Measurements from ENCODE around the gene RPS25. TPM values are rescaled to one million over a fixed set of nuclear protein-coding genes. Genes with fewer than 3 reads are reported as not detected.
"Not testable (repeated sequence)": the region's sequence is repeated elsewhere in the genome, so short reads cannot be mapped to it uniquely, and the experiment has no call there.

RPS25 gene
- 4,016 TPM for total RNA-seq

GRCh38 chr11:119018074-119018938 lies at the start of gene RPS25, which contains the start of gene TRAPPC4:
TSS of gene RPS25 (minus strand) at chr11:119018343. CDS start at chr11:119018284, 59 bp downstream.
TSS of gene TRAPPC4 (plus strand) at chr11:119018766. CDS start at chr11:119018796, 30 bp downstream.
- peaks cover 35% of the 10 kb centered on the region for H3K4me1 ChIP-seq (ENCODE audit: insufficient read depth, low read length)
- peak within 1 kb of the TSS; percentile 82 for H3K4me3 ChIP-seq (ENCODE audit: low read length)
- H3K9me3 ChIP-seq (ENCODE audit: low read depth, low read length): no peaks in the 10 kb centered on the region
- no peaks in the 10 kb centered on the region for H3K27me3 ChIP-seq (ENCODE audit: insufficient read depth, low read length)

GRCh38 chr11:119067371-119068222 lies 49.5 kb upstream of the RPS25 start, which contains the start of gene VPS11:
TSS of gene VPS11 (plus strand) at chr11:119067818. CDS start at chr11:119067824, 6 bp downstream.
- peaks cover 33% of the 10 kb centered on the region for H3K4me1 ChIP-seq (ENCODE audit: insufficient read depth, low read length)
- H3K4me3 ChIP-seq (ENCODE audit: low read length): peak within 1 kb of the TSS; percentile 87
- H3K27me3 ChIP-seq (ENCODE audit: insufficient read depth, low read length): no peaks in the 10 kb centered on the region
- H3K9me3 ChIP-seq (ENCODE audit: low read depth, low read length): no peaks in the 10 kb centered on the region

- Histone ChIP-seq H3K4me3 (ENCODE audit: low read length) (no peak overlapping the region), H3K4me1 (ENCODE audit: insufficient read depth, low read length) (peaks cover 33% of the 10 kb centered on the region), H3K9me3 (ENCODE audit: low read depth, low read length) (no peaks in the 10 kb centered on the region), H3K27me3 (ENCODE audit: insufficient read depth, low read length) (no peaks in the 10 kb centered on the region)
Measured at GRCh38 chr11:119065369-119065768, 47.2 kb upstream of the RPS25 start.

- Histone ChIP-seq H3K9me3 (ENCODE audit: low read depth, low read length) (no peaks in the 10 kb centered on the region), H3K4me1 (ENCODE audit: insufficient read depth, low read length) (peaks cover 24% of the 10 kb centered on the region), H3K27me3 (ENCODE audit: insufficient read depth, low read length) (no peaks in the 10 kb centered on the region), H3K4me3 (ENCODE audit: low read length) (no peak overlapping the region)
Measured at GRCh38 chr11:119062779-119063178, 44.6 kb upstream of the RPS25 start.

DNA sequence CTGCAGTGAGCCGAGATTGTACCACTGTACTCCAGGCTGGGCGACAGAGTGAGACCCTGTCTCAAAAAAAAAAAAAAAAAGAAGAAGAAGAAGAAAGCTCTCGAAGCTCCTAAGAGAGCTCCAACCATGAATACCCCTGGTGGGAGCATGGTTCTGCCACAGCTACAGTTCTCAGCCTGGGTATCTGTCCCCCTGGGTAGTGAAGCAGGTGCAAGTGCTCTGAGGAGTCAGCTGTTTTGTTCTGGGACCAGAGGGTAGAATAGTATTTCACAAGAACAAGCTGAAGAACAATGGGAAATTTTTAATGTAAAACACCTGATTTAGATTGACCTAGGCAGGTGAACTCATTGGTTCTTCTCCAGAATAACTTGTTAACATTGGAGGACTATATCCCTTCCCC lies 43.1 kb upstream of the RPS25 start:
- Histone ChIP-seq H3K4me3 (ENCODE audit: low read length) (no peak overlapping the region), H3K9me3 (ENCODE audit: low read depth, low read length) (no peaks in the 10 kb centered on the region), H3K4me1 (ENCODE audit: insufficient read depth, low read length) (peaks cover 23% of the 10 kb centered on the region), H3K27me3 (ENCODE audit: insufficient read depth, low read length) (no peaks in the 10 kb centered on the region)

- not testable (repeated sequence) for H3K4me3 ChIP-seq (ENCODE audit: low read length); H3K27me3 ChIP-seq (ENCODE audit: insufficient read depth, low read length); H3K9me3 ChIP-seq (ENCODE audit: low read depth, low read length)
- peaks cover 30% of the 10 kb centered on the region for H3K4me1 ChIP-seq (ENCODE audit: insufficient read depth, low read length)
Measured at GRCh38 chr11:119059128-119059527, 41.0 kb upstream of the RPS25 start.

GRCh38 chr11:119057000-119057769 lies 39.0 kb upstream of the RPS25 start, which contains the start of gene HYOU1:
TSS of gene HYOU1 (minus strand) at chr11:119057205. CDS start at chr11:119056160, 1,045 bp downstream.
- Histone ChIP-seq H3K4me3 (ENCODE audit: low read length) (peak within 1 kb of the TSS; percentile 88), H3K4me1 (ENCODE audit: insufficient read depth, low read length) (peaks cover 30% of the 10 kb centered on the region), H3K9me3 (ENCODE audit: low read depth, low read length) (no peaks in the 10 kb centered on the region), H3K27me3 (ENCODE audit: insufficient read depth, low read length) (no peaks in the 10 kb centered on the region)

DNA sequence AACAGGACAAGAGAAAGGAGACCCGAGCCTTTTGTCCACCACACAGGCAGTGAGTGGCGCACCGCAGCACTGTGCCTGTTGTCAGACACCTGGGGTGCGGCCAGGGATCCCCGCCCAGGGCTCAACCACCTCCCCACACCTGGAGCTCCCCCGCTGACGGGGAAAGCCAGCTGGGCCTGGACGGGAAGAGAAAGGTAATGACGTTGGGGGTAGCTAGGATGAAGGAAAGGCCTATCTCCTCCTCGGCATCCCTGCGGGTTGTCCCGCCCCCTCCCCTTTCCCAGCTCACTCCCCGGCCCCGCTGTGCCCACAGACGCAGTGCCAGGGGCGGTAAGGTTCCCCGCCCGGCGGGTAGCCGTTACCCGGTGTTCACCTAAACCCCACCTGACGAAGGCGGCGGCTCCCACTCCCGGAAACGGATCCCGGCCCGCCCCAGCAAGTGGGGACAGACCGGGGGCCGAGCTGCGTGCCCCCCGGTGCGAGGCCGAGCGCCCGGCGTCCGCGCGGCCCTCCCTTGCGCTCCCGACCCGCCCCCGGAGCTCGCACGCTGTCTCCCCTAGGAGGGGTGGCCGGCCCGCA lies 38.4 kb upstream of the RPS25 start:
- no peaks in the 10 kb centered on the region for H3K27me3 ChIP-seq (ENCODE audit: insufficient read depth, low read length)
- H3K4me3 ChIP-seq (ENCODE audit: low read length): peak overlapping the region; percentile 73
- no peaks in the 10 kb centered on the region for H3K9me3 ChIP-seq (ENCODE audit: low read depth, low read length)
- peaks cover 30% of the 10 kb centered on the region for H3K4me1 ChIP-seq (ENCODE audit: insufficient read depth, low read length)

DNA sequence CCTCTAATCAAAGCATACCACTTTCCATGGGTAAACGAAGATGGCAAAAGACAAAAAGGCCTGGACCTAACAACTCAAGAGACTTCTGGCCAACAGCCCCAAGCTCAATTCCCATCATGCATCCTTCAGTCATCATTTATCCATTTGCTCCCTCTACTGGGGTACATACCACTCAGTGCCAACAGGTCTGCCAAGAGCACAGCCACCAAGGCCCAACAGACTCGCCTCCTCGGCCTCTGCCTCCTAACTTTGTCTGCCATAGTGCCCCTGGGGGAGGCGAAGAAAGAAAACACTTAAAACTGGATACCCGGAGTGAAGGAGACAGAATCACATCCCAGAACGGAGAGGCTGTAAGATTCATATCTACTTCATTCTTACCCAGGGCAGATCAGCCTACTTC lies 37.8 kb upstream of the RPS25 start:
- peaks cover 30% of the 10 kb centered on the region for H3K4me1 ChIP-seq (ENCODE audit: insufficient read depth, low read length)
- no peaks in the 10 kb centered on the region for H3K9me3 ChIP-seq (ENCODE audit: low read depth, low read length)
- H3K4me3 ChIP-seq (ENCODE audit: low read length): peak overlapping the region; percentile 73
- no peaks in the 10 kb centered on the region for H3K27me3 ChIP-seq (ENCODE audit: insufficient read depth, low read length)

- Histone ChIP-seq H3K27me3 (ENCODE audit: insufficient read depth, low read length) (no peaks in the 10 kb centered on the region), H3K4me3 (ENCODE audit: low read length) (no peak overlapping the region), H3K4me1 (ENCODE audit: insufficient read depth, low read length) (peaks cover 30% of the 10 kb centered on the region), H3K9me3 (ENCODE audit: low read depth, low read length) (no peaks in the 10 kb centered on the region)
Measured at GRCh38 chr11:119054418-119054817, 36.3 kb upstream of the RPS25 start.

DNA sequence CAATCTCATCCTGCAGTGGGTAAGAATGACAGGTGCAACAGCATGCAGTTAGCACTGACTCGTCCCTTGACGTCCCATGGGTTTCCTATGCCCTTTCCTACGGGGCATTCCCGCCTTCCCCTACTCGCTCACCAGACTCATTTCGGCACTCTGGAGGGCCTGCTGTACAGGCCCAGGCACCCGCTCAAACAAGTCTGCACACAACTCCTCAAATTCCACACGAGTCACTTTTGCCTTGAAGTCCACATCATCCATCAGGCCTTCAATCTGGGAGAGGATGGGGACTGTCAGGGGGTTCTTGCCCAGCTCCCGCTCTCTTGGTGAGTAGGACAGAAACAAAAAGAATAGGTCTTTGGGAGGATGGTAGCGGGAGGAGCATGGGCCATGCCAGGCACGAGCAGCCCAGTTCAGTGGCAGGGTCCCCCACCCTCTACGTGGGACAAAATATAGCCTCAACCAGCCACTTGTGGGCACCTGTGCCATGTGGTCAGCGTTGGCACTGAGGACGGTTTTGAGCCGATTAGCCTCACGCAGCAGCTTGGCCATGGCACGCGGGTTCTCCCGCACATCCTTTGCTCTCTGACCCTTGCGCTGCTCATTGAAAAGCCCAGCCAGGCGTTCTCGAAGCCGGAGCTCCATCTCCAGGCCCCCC lies 34.1 kb upstream of the RPS25 start:
- Histone ChIP-seq H3K4me3 (ENCODE audit: low read length) (no peak overlapping the region), H3K9me3 (ENCODE audit: low read depth, low read length) (no peaks in the 10 kb centered on the region), H3K27me3 (ENCODE audit: insufficient read depth, low read length) (no peaks in the 10 kb centered on the region), H3K4me1 (ENCODE audit: insufficient read depth, low read length) (peaks cover 19% of the 10 kb centered on the region)

GRCh38 chr11:119051440-119052162 lies 33.5 kb upstream of the RPS25 start:
- no peaks in the 10 kb centered on the region for H3K27me3 ChIP-seq (ENCODE audit: insufficient read depth, low read length)
- H3K4me1 ChIP-seq (ENCODE audit: insufficient read depth, low read length): peaks cover 19% of the 10 kb centered on the region
- H3K4me3 ChIP-seq (ENCODE audit: low read length): no peak overlapping the region
- H3K9me3 ChIP-seq (ENCODE audit: low read depth, low read length): no peaks in the 10 kb centered on the region

- Histone ChIP-seq H3K4me1 (ENCODE audit: insufficient read depth, low read length) (no peaks in the 10 kb centered on the region), H3K9me3 (ENCODE audit: low read depth, low read length) (no peaks in the 10 kb centered on the region), H3K4me3 (ENCODE audit: low read length) (no peak overlapping the region), H3K27me3 (ENCODE audit: insufficient read depth, low read length) (no peaks in the 10 kb centered on the region)
Measured at GRCh38 chr11:119049081-119049480, 30.9 kb upstream of the RPS25 start.
